ENCODE measurements around the gene TRIM47.

DNA sequence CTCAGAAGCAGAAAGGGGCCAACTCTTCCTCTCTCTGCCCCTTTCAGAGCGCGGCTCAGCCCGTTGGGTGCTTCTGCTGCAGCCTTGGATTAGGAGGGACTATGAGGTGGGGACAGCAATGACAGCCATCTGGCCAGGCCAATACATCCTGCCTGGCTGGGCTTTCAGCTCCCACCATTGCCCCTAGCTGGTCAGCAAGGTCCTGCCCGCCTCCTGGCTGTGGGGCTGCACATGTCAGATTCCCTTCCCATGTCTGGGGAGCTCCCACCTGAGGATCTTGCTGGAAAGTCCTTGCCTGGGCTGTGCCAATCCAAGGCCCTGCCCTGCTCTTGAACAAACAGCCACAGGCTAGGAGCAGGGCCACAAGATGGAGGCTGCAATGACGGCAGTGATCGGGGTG lies 10.1 kb upstream of the TRIM47 start:
- TF ChIP-seq, protein P1, sequence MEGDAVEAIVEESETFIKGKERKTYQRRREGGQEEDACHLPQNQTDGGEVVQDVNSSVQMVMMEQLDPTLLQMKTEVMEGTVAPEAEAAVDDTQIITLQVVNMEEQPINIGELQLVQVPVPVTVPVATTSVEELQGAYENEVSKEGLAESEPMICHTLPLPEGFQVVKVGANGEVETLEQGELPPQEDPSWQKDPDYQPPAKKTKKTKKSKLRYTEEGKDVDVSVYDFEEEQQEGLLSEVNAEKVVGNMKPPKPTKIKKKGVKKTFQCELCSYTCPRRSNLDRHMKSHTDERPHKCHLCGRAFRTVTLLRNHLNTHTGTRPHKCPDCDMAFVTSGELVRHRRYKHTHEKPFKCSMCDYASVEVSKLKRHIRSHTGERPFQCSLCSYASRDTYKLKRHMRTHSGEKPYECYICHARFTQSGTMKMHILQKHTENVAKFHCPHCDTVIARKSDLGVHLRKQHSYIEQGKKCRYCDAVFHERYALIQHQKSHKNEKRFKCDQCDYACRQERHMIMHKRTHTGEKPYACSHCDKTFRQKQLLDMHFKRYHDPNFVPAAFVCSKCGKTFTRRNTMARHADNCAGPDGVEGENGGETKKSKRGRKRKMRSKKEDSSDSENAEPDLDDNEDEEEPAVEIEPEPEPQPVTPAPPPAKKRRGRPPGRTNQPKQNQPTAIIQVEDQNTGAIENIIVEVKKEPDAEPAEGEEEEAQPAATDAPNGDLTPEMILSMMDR (IDR thresholded peaks at IDR 0.05; ENCODE audit: low read length), result no peak
- TF ChIP-seq EZH2 (IDR thresholded peaks at IDR 0.05; ENCODE audit: borderline replicate concordance, low read length), result no peak
